Stomach (tissue), 9 donors: ENCODE data around the gene CDK5. TPM values are rescaled to one million over a fixed set of nuclear protein-coding genes. Genes with fewer than 3 reads are reported as not detected.

Experiments used
- DNase-seq, 2 donors: peaks; one replicate each; pipeline versions ENCODE4 v3.0.0 to v3.0.0-alpha.2; 2013 to 2019
- H3K27ac ChIP-seq, 5 donors: fragments of 200-600 bp in 4 of 5; sonication (generic) in 4 of 5; one replicate each; pipeline ENCODE4 v1.5.1; 2013 to 2019; ENCODE audit warnings: mild to moderate bottlenecking in 1 of 5, moderate library complexity in 1 of 5
- H3K27me3 ChIP-seq, 3 donors: fragments of 200-600 bp; sonication (generic); one replicate each; pipeline ENCODE4 v1.5.1; 2017 to 2019; ENCODE audit warnings: mixed run types in 1 of 3
- H3K36me3 ChIP-seq, 4 donors: fragments of 200-600 bp; sonication (generic); 1 replicate in 3 of 4; 2 replicates in 1 of 4; pipeline ENCODE4 v1.5.1; 2016 to 2019
- H3K4me1 ChIP-seq, 4 donors: fragments of 200-600 bp; sonication (generic); one replicate each; pipeline ENCODE4 v1.5.1; 2016 to 2019
- H3K4me3 ChIP-seq, 4 donors: fragments of 200-600 bp; sonication (generic) in 3 of 4; one replicate each; pipeline ENCODE4 v1.5.1; 2016 to 2019; ENCODE audit warnings: mild to moderate bottlenecking in 1 of 4
- H3K9me3 ChIP-seq, 4 donors: fragments of 200-600 bp; sonication (generic); one replicate each; pipeline ENCODE4 v1.5.1; 2016 to 2019
- EP300 ChIP-seq: sonication (generic); formaldehyde crosslinking; IDR thresholded peaks from one replicate; pipeline ENCODE4 v1.6.1; 2017; ENCODE audit warnings: antibody characterized with exemption
- POLR2A ChIP-seq, 4 donors: fragments of 450-650 bp; IDR thresholded peaks; one replicate each; pipeline ENCODE4 v1.6.1; 2016; ENCODE audit warnings: antibody characterized with exemption in 4 of 4, control low read depth in 2 of 4, mild to moderate bottlenecking in 1 of 4, moderate library complexity in 1 of 4
- POLR2AphosphoS5 ChIP-seq, 3 donors: sonication (generic); formaldehyde crosslinking; IDR thresholded peaks; one replicate each; pipeline ENCODE4 v1.6.1; 2016; ENCODE audit warnings: antibody characterized with exemption in 3 of 3
- WGBS, 5 donors: extraction: QIAGEN DNeasy Blood & Tissue Kit in 3 of 5; methylation state at CpG; one replicate each; pipeline versions ENCODE4 v1.1.5 to v1.1.7; 2013 to 2018; 5-methylcytosine and 5-hydroxymethylcytosine counted together
- intact Hi-C: fragments of 100-400 bp; cut with DNase I; formaldehyde crosslinking; loops from one replicate; pipeline ENCODE4 v1.15.1; 2023; ENCODE audit warnings: low total_unique reads
- polyA plus RNA-seq, 3 donors: library from polyadenylated mRNA; stranded (reverse); fragments of 200-250 nt; gene quantifications; one replicate each; pipeline ENCODE4 v1.2.3, GENCODE V29; 2013
- total RNA-seq, 5 donors: library from RNA; depleted of rRNA; stranded (reverse); fragments of >200 nt; gene quantifications; one replicate each; pipeline versions ENCODE4 v1.1.0 to v1.2.3, GENCODE V29; 2014 to 2016
- TF ChIP-seq, protein P1 (sequence below), 7 experiments: fragments of 450-650 bp in 4 of 7; fragments of 200-600 bp in 3 of 7; sonication (generic) in 3 of 7; IDR thresholded peaks; one replicate each; pipeline ENCODE4 v1.5.1; 2016 to 2019; ENCODE audit warnings: antibody characterized with exemption in 7 of 7, control low read depth in 2 of 7, mild to moderate bottlenecking in 1 of 7
- donor health status: healthy with polysubstance abuse.
- donor health status: Bipolar disorder and iron deficiency.
- donor health status: healthy.

The CDK5 gene
- total and polyA plus RNA-seq, 8 donors, result 0.87 to 46.1 (median 11.8) TPM; not detected in 1

DNA sequence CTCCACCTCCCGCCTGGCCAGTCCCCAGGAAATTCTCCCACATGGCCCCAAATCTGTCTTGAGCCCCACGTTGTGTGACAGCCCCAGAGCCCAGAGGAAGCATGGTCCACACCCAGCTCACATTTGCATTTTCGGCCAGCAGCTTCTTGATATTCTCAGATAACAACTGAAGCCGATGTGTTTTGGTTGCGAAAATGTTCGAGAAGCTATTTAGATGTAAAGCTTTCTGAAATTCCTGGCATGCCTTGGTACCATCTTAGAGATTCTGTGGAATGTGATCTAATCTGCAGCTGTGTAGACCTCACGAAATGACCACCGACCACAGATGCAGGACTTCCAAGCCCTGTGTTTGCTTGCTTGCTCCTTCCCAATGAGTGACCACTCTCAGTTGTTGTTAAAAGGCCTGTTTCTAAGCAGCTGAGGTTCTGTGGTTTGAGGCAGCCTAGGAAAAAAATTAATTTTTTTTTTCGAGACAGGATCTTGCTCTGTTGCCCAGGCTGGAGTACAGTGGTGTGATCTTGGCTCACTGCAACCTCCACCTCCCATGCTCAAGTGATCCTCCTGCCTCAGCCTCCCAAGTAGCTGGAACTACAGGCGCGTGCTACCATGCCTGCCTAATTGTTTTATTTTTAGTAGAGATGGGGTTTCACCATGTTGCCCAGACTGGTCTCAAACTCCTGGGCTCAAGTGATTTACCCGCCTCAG lies 10.5 kb upstream of the CDK5 start:
- Histone ChIP-seq H3K36me3 (peaks cover 80 to 96% (median 94%) of the 10 kb centered on the region in 4 donors), H3K9me3 (no peaks in the 10 kb centered on the region), H3K27me3 (no peaks in the 10 kb centered on the region), H3K4me3 (no peak overlapping the region), H3K27ac (no peak overlapping the region), H3K4me1 (peaks cover 6 to 22% (median 10%) of the 10 kb centered on the region in 4 donors)
- WGBS, 5 donors, result 78 to 86% (median 85%) methylated on average over 12 of the region's 12 CpGs
- DNase-seq, result no peak
- intact Hi-C loops, result loop anchor here (10.0 kb wide), 1 partner anchor 47 kb away; no protein-coding TSS in a partner anchor
- TF ChIP-seq, protein P1, sequence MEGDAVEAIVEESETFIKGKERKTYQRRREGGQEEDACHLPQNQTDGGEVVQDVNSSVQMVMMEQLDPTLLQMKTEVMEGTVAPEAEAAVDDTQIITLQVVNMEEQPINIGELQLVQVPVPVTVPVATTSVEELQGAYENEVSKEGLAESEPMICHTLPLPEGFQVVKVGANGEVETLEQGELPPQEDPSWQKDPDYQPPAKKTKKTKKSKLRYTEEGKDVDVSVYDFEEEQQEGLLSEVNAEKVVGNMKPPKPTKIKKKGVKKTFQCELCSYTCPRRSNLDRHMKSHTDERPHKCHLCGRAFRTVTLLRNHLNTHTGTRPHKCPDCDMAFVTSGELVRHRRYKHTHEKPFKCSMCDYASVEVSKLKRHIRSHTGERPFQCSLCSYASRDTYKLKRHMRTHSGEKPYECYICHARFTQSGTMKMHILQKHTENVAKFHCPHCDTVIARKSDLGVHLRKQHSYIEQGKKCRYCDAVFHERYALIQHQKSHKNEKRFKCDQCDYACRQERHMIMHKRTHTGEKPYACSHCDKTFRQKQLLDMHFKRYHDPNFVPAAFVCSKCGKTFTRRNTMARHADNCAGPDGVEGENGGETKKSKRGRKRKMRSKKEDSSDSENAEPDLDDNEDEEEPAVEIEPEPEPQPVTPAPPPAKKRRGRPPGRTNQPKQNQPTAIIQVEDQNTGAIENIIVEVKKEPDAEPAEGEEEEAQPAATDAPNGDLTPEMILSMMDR (IDR thresholded peaks at IDR 0.05), result no peak
- no peak for TF ChIP-seq POLR2AphosphoS5 (IDR thresholded peaks at IDR 0.05)
- no peak for TF ChIP-seq EP300
- TF ChIP-seq POLR2A (IDR thresholded peaks at IDR 0.05), result no peak

DNA sequence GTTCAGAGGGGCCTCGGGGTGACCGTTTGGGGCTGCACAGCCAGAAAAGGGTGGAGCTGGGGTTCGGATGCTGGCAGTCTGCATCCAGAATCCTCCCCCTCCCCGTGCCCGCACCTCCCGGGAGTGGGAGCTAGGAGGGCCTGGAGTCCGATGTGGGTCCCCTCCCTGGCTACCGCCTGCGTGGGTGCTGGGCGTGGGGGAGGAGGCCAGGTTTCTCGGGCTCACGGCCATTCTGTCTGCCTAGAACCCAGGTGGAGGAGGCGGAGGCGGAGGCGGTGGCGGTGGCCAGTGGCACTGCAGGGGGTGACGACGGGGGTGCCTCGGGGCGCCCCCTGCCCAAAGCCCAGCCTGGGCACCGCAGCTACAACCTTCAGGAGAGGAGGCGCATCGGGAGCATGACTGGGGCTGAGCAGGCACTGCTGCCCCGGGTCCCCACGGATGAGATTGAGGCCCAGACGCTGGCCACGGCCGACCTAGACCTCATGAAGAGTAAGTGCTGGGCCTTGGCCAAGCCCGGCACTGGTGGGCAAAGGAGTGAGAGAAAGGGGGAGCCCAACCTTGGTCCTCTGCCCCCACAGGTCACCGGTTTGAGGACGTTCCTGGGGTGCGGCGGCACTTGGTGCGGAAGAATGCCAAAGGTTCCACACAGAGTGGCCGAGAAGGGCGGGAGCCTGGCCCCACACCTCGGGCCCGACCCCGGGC lies 8.7 kb upstream of the CDK5 start:
- Histone ChIP-seq H3K36me3 (peaks cover 65 to 81% (median 77%) of the 10 kb centered on the region in 4 donors), H3K27ac (peak overlapping the region in 1 of 5 donors; percentile 20), H3K4me1 (peaks cover 24 to 40% (median 27%) of the 10 kb centered on the region in 4 donors), H3K27me3 (no peaks in the 10 kb centered on the region), H3K4me3 (no peak overlapping the region), H3K9me3 (no peaks in the 10 kb centered on the region)
- TF ChIP-seq POLR2A (IDR thresholded peaks at IDR 0.05), result no peak
- no peak for TF ChIP-seq POLR2AphosphoS5 (IDR thresholded peaks at IDR 0.05)
- TF ChIP-seq, protein P1 (IDR thresholded peaks at IDR 0.05), result no peak
- no peak for TF ChIP-seq EP300
- DNase-seq, result no peak
- 86 to 90% (median 89%) methylated on average over 33 to 39 of the region's 39 CpGs for WGBS, 5 donors
- intact Hi-C loops, result loop anchor here (10.0 kb wide), 1 partner anchor 48 kb away; no protein-coding TSS in a partner anchor

DNA sequence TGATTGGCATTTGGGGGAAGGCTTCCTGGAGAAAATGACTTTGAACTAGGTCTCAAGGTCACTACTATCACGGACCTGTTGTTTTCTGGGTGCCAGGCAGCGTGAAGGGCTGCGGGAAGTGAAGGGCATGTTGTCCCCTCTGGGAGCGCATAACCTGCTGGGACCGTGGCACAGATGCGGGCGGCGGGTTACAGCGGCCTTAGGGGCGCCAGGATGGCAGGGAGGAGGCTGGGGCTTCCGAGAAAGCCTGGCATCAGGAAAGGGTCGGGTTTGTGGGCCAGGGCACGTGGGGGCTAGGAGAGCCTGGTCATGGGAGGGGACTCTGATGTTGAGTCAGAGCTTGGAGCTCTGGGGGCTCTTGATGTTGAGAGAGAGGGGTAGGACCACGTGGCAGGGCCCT lies 7.8 kb upstream of the CDK5 start:
- no peaks in the 10 kb centered on the region for H3K9me3 ChIP-seq
- peaks cover 33 to 49% (median 36%) of the 10 kb centered on the region in 4 donors for H3K4me1 ChIP-seq
- intact Hi-C loops, result loop anchor here (10.0 kb wide), 1 partner anchor 49 kb away; no protein-coding TSS in a partner anchor
- H3K4me3 ChIP-seq, result no peak overlapping the region
- H3K36me3 ChIP-seq, result peaks cover 56 to 72% (median 68%) of the 10 kb centered on the region in 4 donors
- TF ChIP-seq EP300 (no peak), POLR2A (IDR thresholded peaks at IDR 0.05) (no peak), POLR2AphosphoS5 (IDR thresholded peaks at IDR 0.05) (no peak)
- TF ChIP-seq, protein P1 (IDR thresholded peaks at IDR 0.05), result no peak
- DNase-seq, result peak in 1 of 2 donors; percentile 51
- peak overlapping the region in 2 of 5 donors; percentile 91 to 97 for H3K27ac ChIP-seq
- 74 to 85% (median 77%) methylated on average over 12 to 14 of the region's 14 CpGs for WGBS, 5 donors
- H3K27me3 ChIP-seq, result no peaks in the 10 kb centered on the region

DNA sequence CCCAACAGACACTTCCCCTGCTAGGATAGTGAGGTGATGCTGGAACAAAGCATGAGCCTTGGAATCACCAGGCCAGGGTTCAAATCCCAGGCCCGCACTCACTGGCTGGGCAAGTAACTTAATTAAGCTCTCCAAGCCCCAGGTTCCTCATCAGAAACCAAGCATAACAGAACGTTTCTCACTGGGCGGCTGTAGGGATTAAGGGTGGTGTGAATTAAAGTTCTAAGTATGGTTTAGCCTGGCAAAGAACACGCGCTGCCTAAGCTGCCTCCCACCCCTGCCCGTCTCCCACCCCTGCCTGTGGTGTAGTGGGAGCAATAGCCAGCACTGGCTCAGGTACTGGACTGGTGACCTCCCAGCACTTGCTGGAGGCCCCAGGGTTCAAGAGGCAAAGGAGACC lies 7.3 kb upstream of the CDK5 start:
- H3K27ac ChIP-seq, result peak overlapping the region in 3 of 5 donors; percentile 9 to 97 (median 91)
- 65 to 89% (median 87%) methylated on average over 5 to 6 of the region's 6 CpGs for WGBS, 5 donors
- no peaks in the 10 kb centered on the region for H3K9me3 ChIP-seq
- no peak overlapping the region for H3K4me3 ChIP-seq
- peaks cover 37 to 54% (median 41%) of the 10 kb centered on the region in 4 donors for H3K4me1 ChIP-seq
- DNase-seq, result no peak
- TF ChIP-seq, protein P1 (IDR thresholded peaks at IDR 0.05), result no peak
- TF ChIP-seq POLR2A (IDR thresholded peaks at IDR 0.05), result no peak
- TF ChIP-seq POLR2AphosphoS5 (IDR thresholded peaks at IDR 0.05), result no peak
- TF ChIP-seq EP300, result no peak
- intact Hi-C loops, result loop anchor here (10.0 kb wide), 1 partner anchor 50 kb away; no protein-coding TSS in a partner anchor
- no peaks in the 10 kb centered on the region for H3K27me3 ChIP-seq
- H3K36me3 ChIP-seq, result peaks cover 51 to 67% (median 63%) of the 10 kb centered on the region in 4 donors
